HepG2 (cell line): ENCODE data around the gene ZNF429. TPM values are rescaled to one million over a fixed set of nuclear protein-coding genes. Genes with fewer than 3 reads are reported as not detected.

ENCODE experiments used
- BCLAF1 ChIP-seq: fragments of 450-650 bp; IDR thresholded peaks from 2 replicates; pipeline ENCODE4 v1.6.1; 2017; ENCODE audit warnings: mild to moderate bottlenecking
- CBX2 ChIP-seq, 2 experiments: fragments of 200-600 bp in 1 of 2; sonication (generic); formaldehyde crosslinking in 1 of 2; IDR thresholded peaks; 2 replicates each; pipeline versions ENCODE4 v1.7.0 to v1.8.1; 2018 to 2022; ENCODE audit warnings: low read depth in 2 of 2, low read length in 1 of 2, mild to moderate bottlenecking in 1 of 2, missing genetic modification reagents in 1 of 2
- DPF2 ChIP-seq: sonication (generic); formaldehyde crosslinking; IDR thresholded peaks from 2 replicates; pipeline ENCODE4 v1.4.0; 2020; ENCODE audit warnings: mild to moderate bottlenecking, low read depth, missing genetic modification reagents, borderline replicate concordance
- HMGXB3 ChIP-seq: sonication (generic); formaldehyde crosslinking; IDR thresholded peaks from 2 replicates; pipeline ENCODE4 v1.4.0; 2020; ENCODE audit warnings: missing genetic modification reagents, borderline replicate concordance
- MEIS2 ChIP-seq: sonication (generic); formaldehyde crosslinking; IDR thresholded peaks from 2 replicates; pipeline ENCODE4 v1.9.0; 2021; ENCODE audit warnings: mild to moderate bottlenecking, missing genetic modification reagents
- NCOA2 ChIP-seq: sonication (generic); formaldehyde crosslinking; IDR thresholded peaks from 2 replicates; pipeline ENCODE4 v1.8.0; 2022; ENCODE audit warnings: inconsistent platforms
- NR2C2 ChIP-seq: sonication (generic); formaldehyde crosslinking; IDR thresholded peaks from 2 replicates; pipeline ENCODE4 v1.4.0; 2020; ENCODE audit warnings: missing genetic modification reagents, mild to moderate bottlenecking, moderate library complexity, borderline replicate concordance
- PRDM10 ChIP-seq: sonication (generic); formaldehyde crosslinking; IDR thresholded peaks from 2 replicates; pipeline ENCODE4 v1.4.0; 2020; ENCODE audit warnings: low read depth, missing genetic modification reagents
- PRDM4 ChIP-seq: sonication (generic); formaldehyde crosslinking; IDR thresholded peaks from 2 replicates; pipeline ENCODE4 v1.9.0; 2021; ENCODE audit warnings: missing genetic modification reagents, borderline replicate concordance
- PRMT3 ChIP-seq: sonication (generic); formaldehyde crosslinking; IDR thresholded peaks from 2 replicates; pipeline ENCODE4 v1.8.1; 2022; ENCODE audit warnings: low read depth, mild to moderate bottlenecking, moderate library complexity, missing genetic modification reagents, borderline replicate concordance
- SMYD3 ChIP-seq: sonication (generic); formaldehyde crosslinking; IDR thresholded peaks from 2 replicates; pipeline ENCODE4 v1.8.1; 2023; ENCODE audit warnings: mild to moderate bottlenecking, missing genetic modification reagents
- ZKSCAN8 ChIP-seq: IDR thresholded peaks from 2 replicates; pipeline ENCODE4 v1.6.1; 2016; ENCODE audit warnings: borderline replicate concordance, missing genetic modification reagents, missing compliant biosample characterization
- ZNF773 ChIP-seq: sonication (generic); formaldehyde crosslinking; IDR thresholded peaks from 2 replicates; pipeline ENCODE4 v1.4.0; 2020; ENCODE audit warnings: missing genetic modification reagents, borderline replicate concordance
- polyA plus RNA-seq, 8 experiments: library from polyadenylated mRNA; depleted of rRNA in 3 of 8; stranded (reverse) in 7 of 8; unstranded in 1 of 8; fragments of >200 nt; fragmentation: Illumina TruSeq in 4 of 8; extraction: Trizol in 4 of 8; gene quantifications; 2 replicates each; pipeline versions ENCODE4 v1.2.1 to v1.2.3, GENCODE V29; 2011 to 2016; ENCODE audit warnings: low read depth in 4 of 8, missing spikeins in 1 of 8, mixed read lengths in 1 of 8; ENCODE audit not compliant: insufficient read depth in 1 of 8
- total RNA-seq, 5 experiments: library from RNA; depleted of rRNA; stranded (reverse); fragments of >200 nt; fragmentation: Illumina TruSeq; extraction: Trizol; gene quantifications; 2 replicates each; pipeline ENCODE4 v1.2.3, GENCODE V29; 2016; ENCODE audit warnings: low read depth in 1 of 5

The ZNF429 gene
- total and polyA plus RNA-seq, 2 of the 13 experiments (the other 11 are each of a cell fraction or from before 2014, with no cell fraction given): 3.3 to 3.4 TPM

DNA sequence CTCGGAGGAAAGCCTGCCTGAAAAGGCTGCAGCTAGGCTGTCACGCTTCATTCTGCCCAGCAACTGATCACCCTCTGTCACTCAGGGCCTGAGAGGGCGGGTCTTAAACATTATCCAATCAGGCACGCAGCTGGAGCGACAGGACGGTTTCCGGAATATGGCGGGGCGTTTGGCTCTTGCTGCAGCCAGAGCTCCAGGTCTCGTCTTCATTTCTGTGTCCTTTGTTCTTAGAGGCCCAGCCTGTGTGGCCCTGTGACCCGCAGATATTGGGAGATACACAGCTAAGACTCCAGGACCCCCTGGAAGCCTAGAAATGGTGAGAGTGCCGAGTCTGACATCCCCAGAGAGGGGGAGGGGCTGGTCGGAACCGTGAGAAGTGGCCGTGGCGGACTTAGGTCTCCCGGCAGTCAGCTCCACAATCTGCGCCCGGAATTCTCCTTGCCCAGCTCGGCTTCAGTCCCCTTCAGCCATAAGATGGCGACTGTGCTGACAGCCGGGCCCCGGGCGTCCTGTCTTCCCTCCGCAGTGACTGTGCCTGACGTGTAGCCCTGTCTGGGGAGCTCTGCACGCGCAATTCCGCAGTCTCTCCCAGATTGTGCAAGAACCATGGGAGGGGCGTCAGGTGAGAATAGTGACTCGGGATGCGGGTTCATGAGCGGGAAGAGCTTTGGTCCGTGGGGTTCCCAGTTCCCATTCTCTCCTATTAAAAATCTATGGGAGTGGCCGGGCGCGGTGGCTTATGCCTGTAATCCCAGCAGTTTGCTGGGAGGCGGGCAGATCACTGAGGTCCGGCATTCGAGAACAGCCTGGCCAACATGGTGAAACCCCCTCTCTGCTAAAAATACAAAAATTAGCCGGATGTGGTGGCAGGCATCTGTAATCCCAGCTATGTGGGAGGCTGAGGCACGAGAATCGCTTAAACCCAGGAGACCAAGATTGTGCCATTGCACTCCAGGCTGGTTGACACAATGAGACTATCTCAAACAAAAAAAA lies at the start of gene ZNF429 (continued):
- TF ChIP-seq ZKSCAN8 (no peak), BCLAF1 (no peak), DPF2 (CRISPR knock-in tag) (no peak), HMGXB3 (CRISPR knock-in tag) (no peak), NCOA2 (CRISPR knock-in tag) (no peak), MEIS2 (CRISPR knock-in tag) (no peak; the same call in none of the 2 replicates), NR2C2 (CRISPR knock-in tag) (no peak), SMYD3 (CRISPR knock-in tag) (no peak), PRDM4 (CRISPR knock-in tag) (no peak), PRMT3 (CRISPR knock-in tag) (no peak), PRDM10 (no peak), CBX2 (IDR thresholded peaks at IDR 0.05; ENCODE audit: low read depth, low read length) (no peak), CBX2 (CRISPR knock-in tag; IDR thresholded peaks at IDR 0.05; ENCODE audit: low read depth) (no peak), ZNF773 (CRISPR knock-in tag) (no peak)
